HTERT RPE-1 (cell line): Measurements from ENCODE around the gene CFI.

Experiments
- in situ Hi-C: fragments of 300-500 bp; cut with MboI; formaldehyde crosslinking; loops from 4 replicates; pipeline ENCODE4 v1.14.3; 2020; ENCODE audit warnings: low sequenced_read_pairs

Gene CFI

GRCh38 chr4:109698656-109699055 lies 103.1 kb downstream of the CFI start:
- in situ Hi-C loops, result no loop called here

DNA sequence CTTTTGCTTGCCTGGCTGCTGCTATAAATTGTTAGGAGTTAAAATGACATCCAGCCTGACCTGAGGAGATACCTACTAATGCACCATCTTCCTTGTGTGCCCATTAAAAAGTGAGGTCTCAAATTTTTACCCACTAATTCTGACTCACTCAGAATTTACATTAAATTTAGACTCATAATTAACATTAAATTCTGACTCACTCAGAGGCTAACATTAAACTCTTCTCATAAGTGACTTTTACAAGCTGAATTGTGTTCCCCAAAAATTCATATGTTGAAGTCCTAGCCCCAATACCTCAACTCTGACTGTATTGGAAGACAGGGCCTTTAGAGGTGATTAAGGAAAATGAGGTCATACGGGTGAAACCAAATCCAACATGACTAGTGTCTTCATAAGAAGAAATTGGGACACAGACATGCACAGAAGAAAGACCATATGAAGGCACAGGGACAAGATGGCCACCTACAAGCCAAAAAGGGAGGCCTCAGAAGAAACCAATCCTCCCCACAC lies 110.3 kb downstream of the CFI start:
- in situ Hi-C loops, result no loop called here
